H9 (cell line): ENCODE results near the gene GDNF. TPM values are rescaled to one million over a fixed set of nuclear protein-coding genes. Genes with fewer than 3 reads are reported as not detected.

Experiments
- DNase-seq: peaks from one replicate; pipeline ENCODE4 v3.0.0-alpha.2; 2017
- H2AFZ ChIP-seq: one replicate; pipeline ENCODE4 v1.6.1; 2013; ENCODE audit warnings: mild to moderate bottlenecking, low read length, control low read depth, moderate library complexity
- H2AK5ac ChIP-seq: 2 replicates; pipeline ENCODE4 v1.6.1; 2013; ENCODE audit warnings: low read length, control low read depth, mixed read lengths; ENCODE audit not compliant: insufficient read length
- H2BK120ac ChIP-seq: one replicate; pipeline ENCODE4 v1.6.1; 2013; ENCODE audit warnings: low read depth, mild to moderate bottlenecking, low read length, control low read depth, inconsistent platforms; ENCODE audit not compliant: poor library complexity, severe bottlenecking
- H2BK12ac ChIP-seq: 2 replicates; pipeline ENCODE4 v1.6.1; 2013; ENCODE audit warnings: low read length, control low read depth, mixed read lengths, low read depth; ENCODE audit not compliant: insufficient read length
- H2BK15ac ChIP-seq: 2 replicates; pipeline ENCODE4 v1.6.1; 2013; ENCODE audit warnings: low read depth, low read length, control low read depth
- H2BK20ac ChIP-seq: one replicate; pipeline ENCODE4 v1.6.1; 2013; ENCODE audit warnings: low read depth, mild to moderate bottlenecking, low read length, control low read depth, inconsistent platforms; ENCODE audit not compliant: poor library complexity, severe bottlenecking
- H2BK5ac ChIP-seq: 2 replicates; pipeline ENCODE4 v1.6.1; 2013; ENCODE audit warnings: low read length, control low read depth, mixed read lengths; ENCODE audit not compliant: insufficient read length
- H3K14ac ChIP-seq: 2 replicates; pipeline ENCODE4 v1.6.1; 2013; ENCODE audit warnings: low read length, control low read depth; ENCODE audit not compliant: insufficient read depth
- H3K18ac ChIP-seq: 2 replicates; pipeline ENCODE4 v1.6.1; 2013; ENCODE audit warnings: low read depth, mild to moderate bottlenecking, mixed read lengths, low read length, control low read depth; ENCODE audit not compliant: insufficient read length
- H3K23ac ChIP-seq: 2 replicates; pipeline ENCODE4 v1.6.1; 2013; ENCODE audit warnings: low read length, control low read depth, mixed read lengths, low read depth; ENCODE audit not compliant: insufficient read length
- H3K23me2 ChIP-seq: 2 replicates; pipeline ENCODE4 v1.6.1; 2013; ENCODE audit warnings: low read depth, mild to moderate bottlenecking, mixed read lengths, low read length, control low read depth; ENCODE audit not compliant: insufficient read length, poor library complexity, severe bottlenecking
- H3K27ac ChIP-seq: 2 replicates; pipeline ENCODE4 v1.5.1; 2013; ENCODE audit warnings: low read length, control low read depth, mixed read lengths, low read depth; ENCODE audit not compliant: insufficient read length
- H3K27me3 ChIP-seq: 2 replicates; pipeline ENCODE4 v1.6.1; 2013; ENCODE audit warnings: low read length, control low read depth, inconsistent platforms; ENCODE audit not compliant: insufficient read depth
- H3K4ac ChIP-seq: 2 replicates; pipeline ENCODE4 v1.6.1; 2013; ENCODE audit warnings: low read depth, mild to moderate bottlenecking, control low read depth, inconsistent platforms, low read length, moderate library complexity
- H3K4me1 ChIP-seq: 2 replicates; pipeline ENCODE4 v1.6.1; 2013; ENCODE audit warnings: low read length, control low read depth, inconsistent platforms; ENCODE audit not compliant: insufficient read depth
- H3K4me2 ChIP-seq: 2 replicates; pipeline ENCODE4 v1.6.1; 2013; ENCODE audit warnings: low read length, control low read depth, mixed read lengths; ENCODE audit not compliant: insufficient read length, insufficient read depth
- H3K56ac ChIP-seq: 2 replicates; pipeline ENCODE4 v1.6.1; 2013; ENCODE audit warnings: low read depth, mild to moderate bottlenecking, mixed read lengths, low read length, control low read depth; ENCODE audit not compliant: insufficient read length
- H3K79me1 ChIP-seq: 2 replicates; pipeline ENCODE4 v1.6.1; 2013; ENCODE audit warnings: low read depth, mild to moderate bottlenecking, moderate library complexity, low read length, control low read depth, inconsistent platforms; ENCODE audit not compliant: insufficient read depth, poor library complexity, severe bottlenecking
- H3K79me2 ChIP-seq: 2 replicates; pipeline ENCODE4 v1.6.1; 2013; ENCODE audit warnings: low read length, control low read depth, inconsistent platforms; ENCODE audit not compliant: insufficient read depth
- H3K9ac ChIP-seq: 2 replicates; pipeline ENCODE4 v1.6.1; 2013; ENCODE audit warnings: low read length, control low read depth, mixed read lengths; ENCODE audit not compliant: insufficient read length; ENCODE audit errors: extremely low read depth
- H3K9me3 ChIP-seq: one replicate; pipeline ENCODE4 v1.6.1; 2013; ENCODE audit warnings: low read depth, low read length, inconsistent platforms; ENCODE audit not compliant: control insufficient read depth
- H3T11ph ChIP-seq: one replicate; pipeline ENCODE4 v1.6.1; 2013; ENCODE audit warnings: mild to moderate bottlenecking, low read length, control low read depth, inconsistent platforms
- H4K20me1 ChIP-seq: one replicate; pipeline ENCODE4 v1.6.1; 2013; ENCODE audit not compliant: control insufficient read depth, insufficient read length, insufficient read depth
- H4K5ac ChIP-seq: 2 replicates; pipeline ENCODE4 v1.6.1; 2013; ENCODE audit warnings: low read depth, mild to moderate bottlenecking, mixed read lengths, low read length, control low read depth; ENCODE audit not compliant: insufficient read length
- H4K8ac ChIP-seq: replicated peaks from 2 replicates; pipeline ENCODE4 v1.6.1; 2013; ENCODE audit warnings: low read length, control low read depth, mixed read lengths, low read depth; ENCODE audit not compliant: insufficient read length
- H4K91ac ChIP-seq: 2 replicates; pipeline ENCODE4 v1.6.1; 2013; ENCODE audit warnings: low read depth, mild to moderate bottlenecking, moderate library complexity, mixed read lengths, low read length, control low read depth; ENCODE audit not compliant: insufficient read length
- H3K27ac Mint-ChIP-seq, 3 experiments: 2 replicates in 2 of 3; 3 replicates in 1 of 3; pipeline ENCODE4 v1.8.0; 2020 to 2021; ENCODE audit warnings: mixed read lengths in 3 of 3, mild to moderate bottlenecking in 1 of 3, moderate library complexity in 1 of 3
- H3K27me3 Mint-ChIP-seq: 2 replicates; pipeline ENCODE4 v1.8.0; 2021; ENCODE audit warnings: low read depth, mild to moderate bottlenecking, moderate library complexity, mixed read lengths
- H3K36me3 Mint-ChIP-seq, 3 experiments: 2 replicates in 2 of 3; 3 replicates in 1 of 3; pipeline ENCODE4 v1.8.0; 2020 to 2021; ENCODE audit warnings: low read depth in 3 of 3, mixed read lengths in 3 of 3; ENCODE audit not compliant: insufficient read depth in 1 of 3
- H3K4me1 Mint-ChIP-seq, 2 experiments: 2 replicates each; pipeline ENCODE4 v1.8.0; 2020; ENCODE audit warnings: mixed read lengths in 2 of 2
- H3K4me3 Mint-ChIP-seq, 2 experiments: 2 replicates in 1 of 2; 3 replicates in 1 of 2; pipeline ENCODE4 v1.8.0; 2020 to 2021; ENCODE audit warnings: mild to moderate bottlenecking in 2 of 2, mixed read lengths in 2 of 2, moderate library complexity in 1 of 2
- H3K9me3 Mint-ChIP-seq, 2 experiments: 2 replicates in 1 of 2; 3 replicates in 1 of 2; pipeline ENCODE4 v1.8.0; 2020; ENCODE audit warnings: mild to moderate bottlenecking in 2 of 2, mixed read lengths in 2 of 2, moderate library complexity in 1 of 2
- CTCF ChIP-seq: fragments of 200-600 bp; sonication (generic); conservative IDR thresholded peaks from 3 replicates; pipeline ENCODE4 v1.8.0; 2021; ENCODE audit warnings: antibody characterized with exemption, mild to moderate bottlenecking
- WGBS: extraction: QIAGEN DNeasy Blood & Tissue Kit; methylation state at CpG from one replicate; pipeline ENCODE4 v1.1.7; 2013; ENCODE audit warnings: missing lambda C conversion rate, low lambda C conversion rate, mixed read lengths; ENCODE audit not compliant: insufficient read length; ENCODE audit errors: extremely low coverage; 5-methylcytosine and 5-hydroxymethylcytosine counted together
- total RNA-seq: library from RNA; stranded (reverse); gene quantifications from 2 replicates; pipeline ENCODE4 v1.2.1, GENCODE V29; 2021

GDNF gene
- total RNA-seq, 1 experiment from 2014 or later: not detected

DNA sequence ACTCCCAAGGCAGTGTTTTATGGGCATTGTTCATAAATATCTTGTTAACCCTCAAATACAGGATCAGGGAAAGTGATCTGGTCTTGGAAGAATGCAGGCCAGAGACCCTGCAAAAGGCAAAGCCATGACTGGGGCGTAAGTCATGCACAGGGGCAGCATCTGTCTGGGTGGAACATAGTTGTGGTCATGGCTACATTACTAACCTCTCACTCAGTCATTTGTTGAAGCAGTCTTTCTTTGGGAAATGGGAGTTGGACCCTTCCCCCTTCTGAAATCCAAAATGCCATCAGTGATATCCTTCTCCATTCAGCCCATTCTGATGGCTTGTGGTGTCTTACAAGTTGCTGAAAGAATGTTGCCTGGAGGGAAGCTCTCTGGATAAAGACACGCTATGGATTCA lies 68.1 kb downstream of the GDNF start:
- no CpG with 5 or more reads among the region's 2 CpGs for WGBS
- Histone ChIP-seq H2BK120ac (no peak overlapping the region), H2BK5ac (no peak overlapping the region), H3K9ac (no peak overlapping the region), H3K27me3 (no peaks in the 10 kb centered on the region), H4K5ac (no peak overlapping the region), H3T11ph (no peak overlapping the region), H2BK15ac (no peak overlapping the region), H3K9me3 (no peaks in the 10 kb centered on the region), H3K79me2 (no peaks in the 10 kb centered on the region), H3K23me2 (no peaks in the 10 kb centered on the region), H2BK12ac (no peak overlapping the region), H3K23ac (no peak overlapping the region), H4K20me1 (no peaks in the 10 kb centered on the region), H2AK5ac (no peak overlapping the region), H3K14ac (no peak overlapping the region), H3K4ac (no peak overlapping the region), H3K27ac (no peak overlapping the region), H4K91ac (no peak overlapping the region), H3K56ac (no peak overlapping the region), H3K18ac (no peak overlapping the region), H2BK20ac (no peak overlapping the region), H3K4me1 (no peaks in the 10 kb centered on the region), H4K8ac (no peak overlapping the region), H2AFZ (no peak overlapping the region), H3K4me2 (no peak overlapping the region), H3K79me1 (no peaks in the 10 kb centered on the region)
- Mint-ChIP-seq H3K27me3 (no peaks in the 10 kb centered on the region; the same call in 1 of the 2 replicates), H3K36me3 (peaks cover 5 to 17% (median 11%) of the 10 kb centered on the region in 3 experiments), H3K27ac (no peak overlapping the region), H3K4me1 (no peaks in the 10 kb centered on the region), H3K9me3 (peaks cover 15 to 16% of the 10 kb centered on the region in 2 experiments), H3K4me3 (no peak overlapping the region)
- no peak for TF ChIP-seq CTCF
- no peak for DNase-seq
